OCI-LY1 (cell line): Measurements from ENCODE around the gene GRAP2.

Experiments used
- H2AFZ ChIP-seq: fragments of 200-600 bp; sonication (generic), shearing (Covaris generic); 2 replicates; pipeline ENCODE4 v1.6.0; 2014; ENCODE audit warnings: antibody characterized with exemption, mild to moderate bottlenecking, low read length
- H3F3A ChIP-seq: fragments of 200-600 bp; sonication (generic), shearing (Covaris generic); 2 replicates; pipeline ENCODE4 v1.6.0; 2014; ENCODE audit warnings: mild to moderate bottlenecking, antibody characterized with exemption, low read length, moderate library complexity; ENCODE audit not compliant: insufficient read depth
- H3K27ac ChIP-seq: fragments of 200-600 bp; sonication (generic); 2 replicates; pipeline ENCODE4 v1.5.1; 2014; ENCODE audit warnings: low read length, mixed run types, mild to moderate bottlenecking, low read depth; ENCODE audit not compliant: poor library complexity, severe bottlenecking
- H3K27me3 ChIP-seq: fragments of 200-600 bp; sonication (generic); 2 replicates; pipeline ENCODE4 v1.6.0; 2014; ENCODE audit warnings: antibody characterized with exemption, mild to moderate bottlenecking, low read length, moderate library complexity; ENCODE audit not compliant: insufficient read depth
- H3K36me3 ChIP-seq: fragments of 200-600 bp; sonication (generic); 2 replicates; pipeline ENCODE4 v1.6.1; 2014; ENCODE audit warnings: mild to moderate bottlenecking, antibody characterized with exemption, low read length, moderate library complexity, mixed read lengths; ENCODE audit not compliant: insufficient read depth
- H3K4me1 ChIP-seq: fragments of 200-600 bp; sonication (generic); 2 replicates; pipeline ENCODE4 v1.5.1; 2014; ENCODE audit warnings: mild to moderate bottlenecking, low read length, moderate library complexity; ENCODE audit not compliant: insufficient read depth, severe bottlenecking
- H3K4me2 ChIP-seq: fragments of 200-600 bp; sonication (generic), shearing (Covaris generic); 2 replicates; pipeline ENCODE4 v1.6.1; 2014; ENCODE audit warnings: low read length
- H3K4me3 ChIP-seq: fragments of 200-600 bp; sonication (generic); 2 replicates; pipeline ENCODE4 v1.5.1; 2014; ENCODE audit warnings: low read length, low read depth, mild to moderate bottlenecking, mixed read lengths; ENCODE audit not compliant: poor library complexity, severe bottlenecking
- H3K79me2 ChIP-seq: fragments of 200-600 bp; shearing (Covaris generic); 2 replicates; pipeline ENCODE4 v1.6.1; 2016; ENCODE audit warnings: mixed run types, low read length, mixed read lengths; ENCODE audit not compliant: insufficient read depth
- H3K9ac ChIP-seq: fragments of 200-600 bp; sonication (generic), shearing (Covaris generic); 2 replicates; pipeline ENCODE4 v1.6.1; 2014; ENCODE audit warnings: mild to moderate bottlenecking, low read length, mixed read lengths
- H3K9me2 ChIP-seq: fragments of 200-600 bp; sonication (generic), shearing (Covaris generic); 2 replicates; pipeline ENCODE4 v1.6.1; 2014; ENCODE audit warnings: low read depth, mild to moderate bottlenecking, low read length, mixed read lengths
- H3K9me3 ChIP-seq: fragments of 200-600 bp; shearing (Covaris generic); 2 replicates; pipeline ENCODE4 v1.6.1; 2014; ENCODE audit warnings: low read length, mixed read lengths
- H4K20me1 ChIP-seq: fragments of 200-600 bp; sonication (generic), shearing (Covaris generic); 2 replicates; pipeline ENCODE4 v1.6.0; 2016; ENCODE audit warnings: mild to moderate bottlenecking, low read length; ENCODE audit not compliant: insufficient read depth
- CTCF ChIP-seq: fragments of 200-600 bp; sonication (generic), shearing (Covaris generic); IDR thresholded peaks from 2 replicates; pipeline ENCODE4 v1.5.1; 2017; ENCODE audit warnings: mild to moderate bottlenecking, antibody characterized with exemption, low read length, moderate library complexity, mixed read lengths
- EZH2 ChIP-seq: fragments of 200-600 bp; sonication (generic), shearing (Covaris generic); IDR thresholded peaks from 2 replicates; pipeline ENCODE4 v1.8.0; 2017; ENCODE audit warnings: borderline replicate concordance, mixed run types, mild to moderate bottlenecking, antibody characterized with exemption, low read length, moderate library complexity, mixed read lengths

Gene GRAP2

GRCh38 chr22:39916496-39916895 lies 15.6 kb downstream of the GRAP2 start:
- TF ChIP-seq EZH2 (no peak), CTCF (no peak)
- no peaks in the 10 kb centered on the region for H4K20me1 ChIP-seq
- no peak overlapping the region for H3K4me3 ChIP-seq
- no peaks in the 10 kb centered on the region for H3K4me1 ChIP-seq
- no peak overlapping the region for H3K27ac ChIP-seq
- no peaks in the 10 kb centered on the region for H3K79me2 ChIP-seq
- no peak overlapping the region for H3K4me2 ChIP-seq
- no peaks in the 10 kb centered on the region for H3F3A ChIP-seq
- no peak overlapping the region for H3K9ac ChIP-seq
- H3K9me3 ChIP-seq: no peaks in the 10 kb centered on the region
- H3K27me3 ChIP-seq: no peaks in the 10 kb centered on the region
- no peaks in the 10 kb centered on the region for H3K9me2 ChIP-seq
- no peak overlapping the region for H2AFZ ChIP-seq
- H3K36me3 ChIP-seq: no peaks in the 10 kb centered on the region

GRCh38 chr22:39917197-39917643 lies 16.3 kb downstream of the GRAP2 start:
- Histone ChIP-seq H3F3A (no peaks in the 10 kb centered on the region), H3K4me2 (no peak overlapping the region), H3K9ac (no peak overlapping the region), H3K4me3 (no peak overlapping the region), H3K27me3 (no peaks in the 10 kb centered on the region), H3K36me3 (no peaks in the 10 kb centered on the region), H3K9me2 (no peaks in the 10 kb centered on the region), H3K27ac (no peak overlapping the region), H2AFZ (no peak overlapping the region), H3K4me1 (no peaks in the 10 kb centered on the region), H3K79me2 (no peaks in the 10 kb centered on the region), H3K9me3 (no peaks in the 10 kb centered on the region), H4K20me1 (no peaks in the 10 kb centered on the region)
- TF ChIP-seq EZH2 (no peak), CTCF (no peak)

GRCh38 chr22:39917776-39918495 lies 17.1 kb downstream of the GRAP2 start:
- no peaks in the 10 kb centered on the region for H4K20me1 ChIP-seq
- no peak overlapping the region for H3K9ac ChIP-seq
- TF ChIP-seq CTCF (no peak), EZH2 (no peak)
- H3K4me1 ChIP-seq: no peaks in the 10 kb centered on the region
- no peaks in the 10 kb centered on the region for H3K36me3 ChIP-seq
- no peaks in the 10 kb centered on the region for H3K9me3 ChIP-seq
- no peak overlapping the region for H2AFZ ChIP-seq
- H3K4me3 ChIP-seq: no peak overlapping the region
- no peaks in the 10 kb centered on the region for H3K9me2 ChIP-seq
- H3F3A ChIP-seq: no peaks in the 10 kb centered on the region
- H3K4me2 ChIP-seq: no peak overlapping the region
- H3K79me2 ChIP-seq: no peaks in the 10 kb centered on the region
- H3K27me3 ChIP-seq: no peaks in the 10 kb centered on the region
- no peak overlapping the region for H3K27ac ChIP-seq
